Measurements from ENCODE around the gene AK2.

AK2 gene

DNA sequence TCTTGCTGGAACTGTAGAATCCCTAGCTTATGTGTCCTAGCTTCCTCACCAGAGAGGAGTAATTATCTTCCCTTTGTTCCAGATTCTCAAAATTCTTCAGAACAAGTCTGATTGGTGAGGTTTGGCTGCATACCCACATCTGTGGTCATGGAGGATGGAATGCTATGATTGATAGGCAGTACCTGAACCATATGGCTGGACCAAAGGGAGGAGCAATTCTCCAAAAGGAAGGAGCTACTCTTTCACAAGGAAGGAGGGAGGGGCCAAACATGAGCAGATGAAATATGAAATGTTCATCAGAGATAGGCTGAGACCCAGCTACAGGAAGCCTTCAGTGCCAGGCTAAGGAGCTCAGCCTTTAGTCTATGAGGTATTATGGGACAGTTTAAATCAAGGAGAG lies 67.1 kb downstream of the AK2 start:
- no peak for DNase-seq

GRCh38 chr1:32967888-32968568 lies 68.7 kb downstream of the AK2 start:
- no peak for DNase-seq

DNA sequence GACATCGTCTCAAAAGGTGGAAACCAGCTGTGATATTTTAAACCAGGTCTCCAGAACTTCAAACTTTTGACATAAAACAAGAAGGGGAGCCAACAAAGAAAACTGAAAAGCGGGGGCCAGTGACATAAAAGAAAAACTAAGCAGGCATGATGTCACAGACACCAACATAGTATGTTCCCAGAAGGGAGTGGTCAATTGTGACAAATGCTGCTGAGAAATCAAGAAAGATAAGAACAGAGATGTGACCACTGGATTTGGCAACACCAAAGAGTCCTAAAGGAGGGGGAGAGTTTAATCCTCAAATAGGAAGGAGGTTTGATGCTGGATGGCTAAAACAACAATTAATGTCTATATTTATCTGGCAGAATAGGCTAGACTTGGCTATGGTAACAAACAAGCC lies 69.8 kb downstream of the AK2 start:
- DNase-seq, result no peak

DNA sequence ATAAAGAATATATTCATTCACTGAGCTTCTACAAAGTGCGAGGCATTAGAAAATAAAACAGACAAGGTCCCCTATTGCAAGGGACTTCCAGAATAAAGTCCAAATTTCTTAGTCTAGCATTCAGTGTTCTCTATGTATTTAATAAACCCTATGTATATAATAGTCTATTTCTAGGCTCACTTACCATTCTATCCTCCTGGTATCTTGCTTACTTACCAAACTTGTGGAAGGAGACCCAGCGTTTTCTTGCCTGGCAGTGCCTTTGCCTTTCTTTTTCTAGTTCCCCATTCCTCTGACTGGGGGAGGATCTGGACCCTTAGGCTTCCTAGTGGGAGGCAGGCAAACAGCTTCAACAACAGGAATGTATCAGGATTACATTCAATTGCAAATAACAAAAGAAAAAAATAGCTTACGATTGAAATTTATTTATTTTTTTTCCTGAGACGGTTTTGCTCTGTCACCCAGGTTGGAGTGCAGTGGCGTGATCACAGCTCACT lies 71.4 kb downstream of the AK2 start:
- no peak for DNase-seq

GRCh38 chr1:32964461-32965250 lies 72.0 kb downstream of the AK2 start, which contains the start of gene RNF19B:
RNF19B (minus strand) TSS chr1:32964809; CDS start chr1:32964685, 124 bp downstream.
- DNase-seq, result peak; percentile 61 to 88

DNA sequence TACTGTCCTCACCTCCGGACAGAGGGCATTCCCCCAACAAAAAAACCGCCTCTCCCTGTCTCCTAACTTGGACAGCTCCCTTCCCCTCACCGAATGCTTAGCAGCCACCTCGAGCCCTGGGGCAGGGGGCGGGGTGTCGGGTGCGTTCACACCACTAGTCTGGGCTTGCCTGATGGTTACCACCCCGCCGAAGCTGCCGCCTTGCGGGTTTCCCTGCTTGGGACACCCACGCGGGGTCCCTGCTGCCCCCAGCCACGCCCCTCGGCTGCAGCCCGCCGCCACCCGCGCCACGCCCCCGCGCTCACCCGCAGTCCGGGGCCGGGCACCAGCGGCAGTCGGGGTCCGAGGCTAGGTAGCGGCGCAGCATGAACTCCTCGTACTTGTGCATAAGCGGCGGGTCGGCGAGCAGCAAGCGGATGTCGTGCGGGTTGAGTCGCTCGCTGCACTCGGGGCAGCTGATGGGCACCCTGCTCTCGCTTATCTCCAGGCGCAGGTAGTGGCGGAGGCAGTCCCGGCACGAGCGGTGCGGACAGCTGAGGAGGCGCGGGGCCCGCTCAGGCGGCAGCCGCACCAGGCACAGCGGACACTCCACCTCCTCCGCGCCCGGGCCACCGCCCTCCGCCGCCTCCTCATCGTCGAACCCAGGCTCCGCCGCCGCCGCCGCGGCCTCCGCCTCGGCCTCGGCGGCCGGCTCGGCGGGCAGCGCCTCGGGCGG lies 72.8 kb downstream of the AK2 start:
- DNase-seq, result peak in 1 of 2 experiments; percentile 16

GRCh38 chr1:32962248-32962896 lies 74.3 kb downstream of the AK2 start:
- peak in 1 of 2 experiments; percentile 19 for DNase-seq

DNA sequence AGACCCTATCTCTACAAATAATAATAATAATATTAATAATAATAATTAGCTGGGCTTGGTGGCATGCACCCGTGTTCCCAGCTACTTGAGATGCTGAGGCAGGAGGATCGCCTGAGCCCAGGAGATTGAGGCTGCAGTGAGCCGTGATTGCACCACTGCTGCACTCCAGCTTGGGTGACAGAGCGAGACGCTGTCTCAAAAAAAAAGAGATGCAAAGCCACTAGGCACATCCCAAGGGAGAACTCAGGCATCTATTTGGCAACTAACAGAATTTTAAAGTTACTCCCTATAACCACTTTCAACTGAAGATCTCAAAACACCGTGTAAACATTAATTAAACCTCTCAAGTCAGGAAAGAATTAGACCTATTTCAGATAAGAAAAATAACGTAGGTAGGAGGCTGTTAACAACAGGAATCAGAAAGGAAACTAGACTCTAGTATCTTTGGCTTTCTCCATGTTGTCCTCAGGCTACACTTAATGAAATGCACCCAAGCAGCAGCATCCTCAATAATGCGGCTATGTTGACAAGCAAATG lies 75.8 kb downstream of the AK2 start:
- DNase-seq, result no peak

DNA sequence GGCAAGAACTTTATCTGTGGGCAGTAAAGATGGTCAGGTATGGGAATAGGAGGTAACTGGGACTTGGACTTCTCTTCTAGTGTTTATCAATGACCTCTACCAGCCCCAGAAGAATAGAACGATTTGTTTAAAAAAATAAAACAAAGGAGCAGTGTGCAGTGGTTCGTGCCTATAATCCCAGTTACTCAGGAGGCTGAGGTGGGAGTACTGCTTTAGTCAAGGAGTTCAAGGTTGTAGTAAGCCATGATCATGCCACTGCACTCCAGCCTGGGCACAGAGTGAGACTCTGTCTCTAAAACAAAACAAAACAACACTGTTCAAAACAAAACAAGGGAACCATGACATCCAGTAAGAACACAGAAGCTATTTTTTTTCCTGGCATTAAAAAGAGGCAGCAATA lies 76.3 kb downstream of the AK2 start:
- DNase-seq, result no peak

GRCh38 chr1:32958827-32959226 lies 77.9 kb downstream of the AK2 start:
- DNase-seq, result no peak

All from SW 1271 (cell line).